AG09309 (cell line): ENCODE results near the gene TANC1.
"Not testable (repeated sequence)": the region's sequence is repeated elsewhere in the genome, so short reads cannot be mapped to it uniquely, and the experiment has no call there.

ENCODE experiments used
- DNase-seq: peaks from one replicate; pipeline ENCODE4 v3.0.0-alpha.2; 2010; ENCODE audit warnings: low read depth
- H3K4me3 ChIP-seq: 2 replicates; pipeline ENCODE4 v1.5.1; 2011; ENCODE audit warnings: mild to moderate bottlenecking, low read depth, low read length, moderate library complexity; ENCODE audit not compliant: control insufficient read depth
- CTCF ChIP-seq: IDR thresholded peaks from 2 replicates; pipeline ENCODE4 v1.5.1; 2011; ENCODE audit warnings: mild to moderate bottlenecking, low read depth, low read length, inconsistent platforms; ENCODE audit not compliant: insufficient read depth, control insufficient read depth; ENCODE audit errors: missing control alignments

TANC1 gene

DNA sequence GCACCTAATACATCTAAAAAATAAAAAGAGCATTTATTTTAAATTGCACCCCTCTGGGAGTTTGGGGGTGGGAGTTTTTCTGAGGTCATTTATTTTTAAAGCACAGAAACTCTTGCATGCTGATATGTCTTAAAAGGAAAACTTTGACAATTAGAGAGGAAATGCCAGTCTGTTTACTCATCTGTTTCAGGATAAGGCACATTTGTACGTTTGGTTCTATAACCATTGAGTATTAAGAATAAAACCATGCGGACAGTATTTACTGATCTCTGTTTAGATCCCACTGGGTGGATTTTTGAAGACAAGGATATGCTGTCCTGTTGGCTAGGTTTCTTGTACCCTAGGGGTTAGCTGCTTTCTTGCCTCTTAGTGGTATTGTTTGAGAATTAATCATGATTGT, 122.9 kb downstream of the TANC1 start:
- DNase-seq = no peak
- no peak for TF ChIP-seq CTCF
- no peak overlapping the region for H3K4me3 ChIP-seq

- no peak for DNase-seq
- TF ChIP-seq CTCF = no peak
- no peak overlapping the region for H3K4me3 ChIP-seq
These were observed 123.5 kb downstream of the TANC1 start for GRCh38 chr2:159091976-159092375.

DNA sequence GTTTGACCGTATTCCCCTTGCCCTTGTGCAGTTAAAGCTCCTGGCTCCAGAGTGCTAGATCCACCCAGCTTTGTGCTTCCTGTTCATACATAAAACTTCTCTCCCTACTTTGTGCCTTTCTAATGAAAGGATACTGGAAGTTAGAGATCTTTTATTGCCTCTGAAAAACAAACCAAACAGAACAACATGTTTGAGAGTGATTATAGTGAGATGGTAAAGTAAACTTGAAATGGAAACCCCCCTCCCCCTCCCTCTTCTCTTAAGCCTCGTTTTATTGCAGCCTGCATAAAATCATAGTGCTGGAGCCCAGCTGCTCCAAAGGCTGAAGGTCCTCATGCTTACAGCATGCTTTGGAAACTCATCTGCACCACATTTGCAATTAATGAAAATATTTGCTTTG, 125.1 kb downstream of the TANC1 start:
- no peak overlapping the region for H3K4me3 ChIP-seq
- no peak for DNase-seq
- no peak for TF ChIP-seq CTCF

GRCh38 chr2:159094173-159094737, 125.8 kb downstream of the TANC1 start:
- H3K4me3 ChIP-seq = no peak overlapping the region
- TF ChIP-seq CTCF = no peak
- DNase-seq = no peak

DNA sequence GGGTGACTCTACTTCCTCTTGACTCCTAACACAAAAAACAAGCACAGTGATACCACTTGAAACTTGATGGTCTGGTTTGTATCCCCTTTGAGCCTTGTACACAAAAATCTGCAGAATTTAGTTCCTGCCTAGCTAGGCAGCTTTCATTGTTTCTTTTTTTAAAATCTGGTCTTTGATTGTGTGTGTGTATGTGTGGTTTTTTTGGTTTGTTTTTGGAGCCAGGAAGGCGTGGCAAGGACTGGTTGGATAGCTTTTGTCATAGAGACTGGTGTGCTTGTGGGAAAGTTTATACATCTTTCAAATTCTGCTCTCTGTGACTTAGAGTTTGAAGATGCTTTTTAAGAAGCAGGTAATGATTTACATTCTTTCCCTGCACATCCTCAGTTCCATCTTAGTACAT, 127.4 kb downstream of the TANC1 start:
- no peak for DNase-seq
- H3K4me3 ChIP-seq = no peak overlapping the region
- TF ChIP-seq CTCF = no peak

DNA sequence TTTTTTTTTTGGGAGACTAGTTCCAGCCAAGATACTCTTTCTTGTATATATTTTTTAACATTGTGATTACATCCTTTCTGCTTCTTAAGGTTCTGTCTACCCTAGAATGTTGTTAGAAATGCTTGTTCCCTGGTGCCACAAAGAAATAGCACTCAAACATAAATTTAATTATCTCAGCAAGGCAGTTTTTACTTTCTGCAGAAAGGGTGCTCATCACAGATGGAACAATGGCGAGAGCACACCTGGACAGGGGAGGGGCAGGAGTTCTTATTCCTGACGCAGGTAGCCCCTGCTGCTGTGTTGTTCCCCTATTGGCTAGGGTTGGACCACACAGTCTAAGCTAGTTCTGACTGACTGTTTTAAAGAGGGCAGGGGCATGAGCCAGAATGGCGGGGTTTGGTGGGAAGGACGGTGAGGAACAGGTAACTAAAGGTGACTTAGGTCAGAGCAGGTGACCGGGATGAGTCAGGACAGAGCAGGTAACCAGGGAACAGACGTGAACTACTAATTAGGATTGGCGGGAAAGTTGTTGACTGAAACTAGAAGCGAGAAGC, 127.9 kb downstream of the TANC1 start:
- not testable (repeated sequence) for H3K4me3 ChIP-seq, DNase-seq

GRCh38 chr2:159096901-159097300, 128.5 kb downstream of the TANC1 start:
- H3K4me3 ChIP-seq = no peak overlapping the region
- DNase-seq = no peak
- no peak for TF ChIP-seq CTCF
